Activated naive CD4-positive, alpha-beta T cell treated with anti-CD3 and anti-CD28 coated beads, Interleukin-2, amount 10 ng/mL, durations not matched to agents 5 hours and 36 hours (primary cell): Measurements from ENCODE around the gene IFRD1. TPM values are rescaled to one million over a fixed set of nuclear protein-coding genes. Genes with fewer than 3 reads are reported as not detected.

Experiments used
- total RNA-seq, 2 experiments: library from RNA; stranded (reverse); gene quantifications; one replicate each; pipeline ENCODE4 v1.2.3, GENCODE V29; 2021

IFRD1 gene
- 10 to 100 TPM; 33.5 to 36.5 TPM for total RNA-seq

GRCh38 chr7:112449902-112450806, at the start of gene IFRD1:
IFRD1 (plus strand) TSS chr7:112450460; CDS start chr7:112450689, 229 bp downstream.

Other genes with a start within 250 kb of the IFRD1 start
- under 1 TPM; 0.07 to 0.28 TPM for gene DOCK4, start 244.1 kb upstream of the IFRD1 start, total RNA-seq
- 10 to 100 TPM; 29.2 to 31.6 TPM for gene ZNF277, start 243.8 kb upstream of the IFRD1 start, total RNA-seq
- under 1 TPM; 0.51 to 0.58 TPM for gene LSMEM1, start 30.5 kb downstream of the IFRD1 start, total RNA-seq